HCT116 (cell line): Measurements from ENCODE around the gene CARD10. TPM values are rescaled to one million over a fixed set of nuclear protein-coding genes. Genes with fewer than 3 reads are reported as not detected.
"Not testable (repeated sequence)": the region's sequence is repeated elsewhere in the genome, so short reads cannot be mapped to it uniquely, and the experiment has no call there.

Experiments
- ATAC-seq: fragments of 200-7000 bp; cut with Tn5 transposase; 2 replicates; pipeline ENCODE4 v1.9.1; 2020; ENCODE audit warnings: mild to moderate bottlenecking, moderate library complexity
- BruUV-seq: library from RNA; stranded (reverse); fragments of 400-500 nt; replicated peaks from 2 replicates; lab custom pipeline; 2021; lab: Mats Ljungman, UMichigan
- CTCF ChIA-PET: fragments of 300-600 bp; sonication (Branson Sonifier 250); formaldehyde crosslinking; loops from one replicate; lab custom pipeline; 2021; ENCODE audit warnings: antibody characterized with exemption; lab: Charles Lee
- POLR2A ChIA-PET: fragments of 300-600, 350-600 bp; sonication (Branson Sonifier 250); formaldehyde crosslinking; loops from one replicate; lab custom pipeline; 2021; ENCODE audit warnings: antibody characterized with exemption; lab: Charles Lee
- RAD21 ChIA-PET, 2 experiments: fragments of 300-600 bp; sonication (Branson Sonifier 250); formaldehyde crosslinking; loops; one replicate each; lab custom pipeline; 2023; ENCODE audit warnings: low total read pairs in 2 of 2; ENCODE audit not compliant: uncharacterized antibody in 2 of 2, unreplicated experiment in 2 of 2, low non-redundant PET in 1 of 2; lab: Charles Lee
- DNase-seq: peaks from one replicate; pipeline ENCODE4 v3.0.0-alpha.2; 2010; ENCODE audit warnings: low read depth, low spot score
- H2AFZ ChIP-seq: fragments of 200-600 bp; shearing (Covaris generic), sonication (generic); 2 replicates; pipeline ENCODE4 v1.6.1; 2017; ENCODE audit warnings: low read depth, mixed run types, mixed read lengths, antibody characterized with exemption, low read length; ENCODE audit not compliant: poor library complexity, severe bottlenecking
- H3K27ac ChIP-seq: 2 replicates; pipeline ENCODE4 v1.5.1; 2012; ENCODE audit warnings: low read depth, low read length
- H3K27me3 ChIP-seq: fragments of 200-600 bp; sonication (generic); 2 replicates; pipeline ENCODE4 v1.6.1; 2016; ENCODE audit warnings: mixed run types, low read length, mixed read lengths; ENCODE audit not compliant: insufficient read depth
- H3K36me3 ChIP-seq, 2 experiments: fragments of 200-500 bp in 1 of 2; fragments of 200-600 bp in 1 of 2; sonication (Bioruptor generic) in 1 of 2; sonication (generic) in 1 of 2; 2 replicates each; pipeline versions ENCODE4 v1.5.1 to v1.6.1; 2014 to 2016; ENCODE audit warnings: low read length in 2 of 2, inconsistent platforms in 1 of 2, mixed read lengths in 1 of 2, mixed run types in 1 of 2; ENCODE audit not compliant: insufficient read depth in 2 of 2, control insufficient read depth in 1 of 2
- H3K4me1 ChIP-seq, 2 experiments: fragments of 200-600 bp in 1 of 2; sonication (generic) in 1 of 2; 2 replicates each; pipeline versions ENCODE4 v1.5.1 to v1.6.1; 2012 to 2017; ENCODE audit warnings: low read length in 2 of 2, inconsistent platforms in 1 of 2, mild to moderate bottlenecking in 1 of 2, mixed read lengths in 1 of 2, mixed run types in 1 of 2, moderate library complexity in 1 of 2; ENCODE audit not compliant: insufficient read depth in 2 of 2, control insufficient read depth in 1 of 2
- H3K4me2 ChIP-seq: fragments of 200-600 bp; sonication (generic); 2 replicates; pipeline ENCODE4 v1.6.1; 2017; ENCODE audit warnings: mixed run types, low read length, mixed read lengths
- H3K4me3 ChIP-seq, 2 experiments: fragments of 200-600 bp in 1 of 2; sonication (generic) in 1 of 2; replicated peaks in 1 of 2; 2 replicates each; pipeline ENCODE4 v1.5.1; 2011 to 2016; ENCODE audit warnings: low read length in 2 of 2, control low read depth in 1 of 2, low read depth in 1 of 2, mild to moderate bottlenecking in 1 of 2, mixed read lengths in 1 of 2, mixed run types in 1 of 2
- H3K79me2 ChIP-seq: fragments of 200-600 bp; sonication (generic); 2 replicates; pipeline ENCODE4 v1.6.1; 2017; ENCODE audit warnings: mild to moderate bottlenecking, mixed run types, low read length, moderate library complexity, mixed read lengths; ENCODE audit not compliant: insufficient read depth
- H3K9ac ChIP-seq: fragments of 200-600 bp; sonication (generic); 2 replicates; pipeline ENCODE4 v1.6.1; 2016; ENCODE audit warnings: low read length, mixed read lengths
- H3K9me2 ChIP-seq: fragments of 200-600 bp; sonication (generic), shearing (Covaris generic); 2 replicates; pipeline ENCODE4 v1.6.1; 2017; ENCODE audit warnings: mixed run types, mild to moderate bottlenecking, moderate library complexity; ENCODE audit not compliant: insufficient read depth
- H3K9me3 ChIP-seq, 2 experiments: fragments of 200-500 bp in 1 of 2; fragments of 200-600 bp in 1 of 2; sonication (Bioruptor generic) in 1 of 2; sonication (generic) in 1 of 2; 2 replicates each; pipeline ENCODE4 v1.6.1; 2014 to 2017; ENCODE audit warnings: low read length in 2 of 2, mixed read lengths in 2 of 2, inconsistent platforms in 1 of 2, low read depth in 1 of 2, mild to moderate bottlenecking in 1 of 2, mixed run types in 1 of 2, moderate library complexity in 1 of 2; ENCODE audit not compliant: control insufficient read depth in 1 of 2, insufficient read depth in 1 of 2
- H4K20me1 ChIP-seq: fragments of 200-600 bp; sonication (generic), shearing (Covaris generic); 2 replicates; pipeline ENCODE4 v1.6.1; 2017; ENCODE audit warnings: mixed run types, mild to moderate bottlenecking, moderate library complexity; ENCODE audit not compliant: insufficient read depth
- ELF1 ChIP-seq: IDR thresholded peaks from 2 replicates; pipeline ENCODE4 v1.6.1; 2012; ENCODE audit warnings: low read depth, borderline replicate concordance
- EZH2phosphoT487 ChIP-seq: fragments of 200-600 bp; IDR thresholded peaks from 2 replicates; pipeline ENCODE4 v1.6.1; 2018; ENCODE audit warnings: antibody characterized with exemption, borderline replicate concordance
- FOSL1 ChIP-seq: IDR thresholded peaks from 2 replicates; pipeline ENCODE4 v1.6.1; 2012; ENCODE audit warnings: low read depth
- POLR2A ChIP-seq: IDR thresholded peaks from 2 replicates; pipeline ENCODE4 v1.7.0; 2011; ENCODE audit warnings: borderline replicate concordance; ENCODE audit not compliant: insufficient read depth, insufficient read length; ENCODE audit errors: extremely low read depth
- RAD21 ChIP-seq: IDR thresholded peaks from 2 replicates; pipeline ENCODE4 v1.6.1; 2012; ENCODE audit warnings: low read depth, mild to moderate bottlenecking
- SP1 ChIP-seq: IDR thresholded peaks from 2 replicates; pipeline ENCODE4 v1.6.1; 2012; ENCODE audit warnings: low read depth
- SRF ChIP-seq: IDR thresholded peaks from 2 replicates; pipeline ENCODE4 v1.6.1; 2012; ENCODE audit warnings: low read depth
- TCF7L2 ChIP-seq: IDR thresholded peaks from 2 replicates; pipeline ENCODE4 v1.7.0; 2011; ENCODE audit warnings: borderline replicate concordance, inconsistent platforms; ENCODE audit not compliant: insufficient read depth, insufficient read length; ENCODE audit errors: extremely low read depth
- YY1 ChIP-seq: IDR thresholded peaks from 2 replicates; pipeline ENCODE4 v1.6.1; 2011; ENCODE audit warnings: low read length, low read depth, moderate library complexity, mild to moderate bottlenecking; ENCODE audit not compliant: insufficient replicate concordance; ENCODE audit errors: extremely low read depth
- ZBTB33 ChIP-seq: IDR thresholded peaks from 2 replicates; pipeline ENCODE4 v1.6.1; 2011; ENCODE audit warnings: mild to moderate bottlenecking, low read length, moderate library complexity; ENCODE audit not compliant: insufficient replicate concordance; ENCODE audit errors: extremely low read depth
- ZFX ChIP-seq: fragments of 450-650 bp; IDR thresholded peaks from 2 replicates; pipeline ENCODE4 v1.6.1; 2017
- ZNF274 ChIP-seq: fragments of 200-500 bp; sonication (Bioruptor generic); IDR thresholded peaks from 2 replicates; pipeline ENCODE4 v1.6.1; 2014; ENCODE audit warnings: mild to moderate bottlenecking, low read depth, low read length, inconsistent platforms
- intact Hi-C: fragments of 100-400 bp; cut with micrococcal nuclease; formaldehyde crosslinking; loops from 2 replicates; pipeline ENCODE4 v1.10.0; 2022
- total RNA-seq: library from RNA; stranded (reverse); gene quantifications from one replicate; pipeline ENCODE4 v1.2.1, GENCODE V29; 2021; ENCODE audit not compliant: unreplicated experiment
- TF ChIP-seq, protein P1 (sequence below), 3 experiments: fragments of 200-600 bp in 1 of 3; sonication (generic) in 1 of 3; IDR thresholded peaks in 2 of 3; conservative IDR thresholded peaks in 1 of 3; 2 replicates each; pipeline ENCODE4 v1.5.1; 2012 to 2017; ENCODE audit warnings: low read depth in 2 of 3, low read length in 2 of 3, antibody characterized with exemption in 1 of 3, borderline replicate concordance in 1 of 3, control low read depth in 1 of 3, mild to moderate bottlenecking in 1 of 3, mixed read lengths in 1 of 3, mixed run types in 1 of 3, moderate library complexity in 1 of 3; ENCODE audit not compliant: insufficient read depth in 1 of 3

CARD10 gene
- total RNA-seq, 1 experiment from 2014 or later, result 32.0 TPM

GRCh38 chr22:37539790-37540189 is 20.6 kb upstream of the CARD10 start:
- CTCF ChIA-PET, result interaction anchor here (0.9 to 14.9 kb wide), 10 partner anchors 12 to 222 kb away, joined by 3 to 238 read pairs (median 6); partner anchors contain the start of gene GGA1
- H3K9ac ChIP-seq, DNase-seq, H3K4me3 ChIP-seq, BruUV-seq, H3K27me3 ChIP-seq, H3K9me3 ChIP-seq, ATAC-seq, H3K4me2 ChIP-seq, H2AFZ ChIP-seq, H4K20me1 ChIP-seq, H3K36me3 ChIP-seq, H3K27ac ChIP-seq, H3K9me2 ChIP-seq, H3K79me2 ChIP-seq: not testable (repeated sequence)
- peaks cover 27 to 51% of the 10 kb centered on the region in 2 experiments for H3K4me1 ChIP-seq
- POLR2A ChIA-PET, result interaction anchor here (1.5 kb wide), 1 partner anchor 27 kb away, joined by 6 read pairs; no protein-coding TSS in a partner anchor
- intact Hi-C loops, result loop anchor here (1.0 to 2.0 kb wide), 2 partner anchors 53 to 141 kb away; no protein-coding TSS in a partner anchor
- RAD21 ChIA-PET, result interaction anchor here in 1 of 2 experiments (1.6 to 2.4 kb wide), 2 partner anchors 27 to 52 kb away, joined by 6 to 14 read pairs; no protein-coding TSS in a partner anchor

- Histone ChIP-seq H3K9me2 (no peaks in the 10 kb centered on the region), H3K9me3 (no peaks in the 10 kb centered on the region), H3K9ac (peak overlapping the region; percentile 36), H3K36me3 (no peaks in the 10 kb centered on the region), H3K27ac (no peak overlapping the region), H3K4me2 (peak overlapping the region; percentile 69), H4K20me1 (no peaks in the 10 kb centered on the region), H3K4me3 (peak overlapping the region in 1 of 2 experiments; percentile 32; a peak in 2 of 4 replicates), H2AFZ (peak overlapping the region; percentile 82), H3K27me3 (no peaks in the 10 kb centered on the region), H3K4me1 (peaks cover 26 to 50% of the 10 kb centered on the region in 2 experiments), H3K79me2 (no peaks in the 10 kb centered on the region)
- peak; percentile 91 for DNase-seq
- no TSS peak for BruUV-seq
- POLR2A ChIA-PET, result interaction anchor here (1.0 to 1.5 kb wide), 2 partner anchors 28 to 69 kb away, joined by 3 to 6 read pairs; no protein-coding TSS in a partner anchor
- ATAC-seq, result peak; percentile 99
- CTCF ChIA-PET, result interaction anchor here (0.6 to 14.9 kb wide), 13 partner anchors 11 to 237 kb away, joined by 3 to 238 read pairs (median 6); partner anchors contain the start of gene GGA1
- RAD21 ChIA-PET, result interaction anchor here (0.6 to 2.4 kb wide), 6 partner anchors 20 to 69 kb away, joined by 3 to 14 read pairs (median 4); partner anchors contain the start of gene GGA1 (in 1 of the 2)
- intact Hi-C loops, result loop anchor here (1.0 to 2.0 kb wide), 3 partner anchors 54 to 142 kb away; no protein-coding TSS in a partner anchor
- TF ChIP-seq EZH2phosphoT487 (no peak), ZFX (no peak), POLR2A (no peak), ZBTB33 (no peak), RAD21 (peak; percentile 100), SRF (no peak), FOSL1 (no peak), TCF7L2 (peak; percentile 13), ELF1 (no peak), ZNF274 (no peak), SP1 (no peak), YY1 (peak; percentile 49)
- TF ChIP-seq, protein P1, sequence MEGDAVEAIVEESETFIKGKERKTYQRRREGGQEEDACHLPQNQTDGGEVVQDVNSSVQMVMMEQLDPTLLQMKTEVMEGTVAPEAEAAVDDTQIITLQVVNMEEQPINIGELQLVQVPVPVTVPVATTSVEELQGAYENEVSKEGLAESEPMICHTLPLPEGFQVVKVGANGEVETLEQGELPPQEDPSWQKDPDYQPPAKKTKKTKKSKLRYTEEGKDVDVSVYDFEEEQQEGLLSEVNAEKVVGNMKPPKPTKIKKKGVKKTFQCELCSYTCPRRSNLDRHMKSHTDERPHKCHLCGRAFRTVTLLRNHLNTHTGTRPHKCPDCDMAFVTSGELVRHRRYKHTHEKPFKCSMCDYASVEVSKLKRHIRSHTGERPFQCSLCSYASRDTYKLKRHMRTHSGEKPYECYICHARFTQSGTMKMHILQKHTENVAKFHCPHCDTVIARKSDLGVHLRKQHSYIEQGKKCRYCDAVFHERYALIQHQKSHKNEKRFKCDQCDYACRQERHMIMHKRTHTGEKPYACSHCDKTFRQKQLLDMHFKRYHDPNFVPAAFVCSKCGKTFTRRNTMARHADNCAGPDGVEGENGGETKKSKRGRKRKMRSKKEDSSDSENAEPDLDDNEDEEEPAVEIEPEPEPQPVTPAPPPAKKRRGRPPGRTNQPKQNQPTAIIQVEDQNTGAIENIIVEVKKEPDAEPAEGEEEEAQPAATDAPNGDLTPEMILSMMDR (IDR thresholded peaks at IDR 0.05 in 2 of 3, conservative IDR thresholded peaks at IDR 0.05 in 1 of 3; ENCODE audit: borderline replicate concordance in 1 of 3, insufficient read depth in 1 of 3, low read depth in 2 of 3, low read length in 2 of 3), result peak; percentile 91 to 98 (median 96)
These were observed 19.6 kb upstream of the CARD10 start for GRCh38 chr22:37538590-37539357.
